GM20000 (cell line): Measurements from ENCODE around the gene FAM149B1.

ENCODE experiments used
- DNase-seq: peaks from one replicate; pipeline ENCODE4 v3.0.0; 2012; ENCODE audit warnings: low spot score
- TF ChIP-seq, protein P1 (sequence below): IDR thresholded peaks from 2 replicates; pipeline ENCODE4 v1.5.1; 2012; ENCODE audit warnings: mild to moderate bottlenecking, control low read depth; ENCODE audit errors: extremely low read depth, missing control alignments

Gene FAM149B1

DNA sequence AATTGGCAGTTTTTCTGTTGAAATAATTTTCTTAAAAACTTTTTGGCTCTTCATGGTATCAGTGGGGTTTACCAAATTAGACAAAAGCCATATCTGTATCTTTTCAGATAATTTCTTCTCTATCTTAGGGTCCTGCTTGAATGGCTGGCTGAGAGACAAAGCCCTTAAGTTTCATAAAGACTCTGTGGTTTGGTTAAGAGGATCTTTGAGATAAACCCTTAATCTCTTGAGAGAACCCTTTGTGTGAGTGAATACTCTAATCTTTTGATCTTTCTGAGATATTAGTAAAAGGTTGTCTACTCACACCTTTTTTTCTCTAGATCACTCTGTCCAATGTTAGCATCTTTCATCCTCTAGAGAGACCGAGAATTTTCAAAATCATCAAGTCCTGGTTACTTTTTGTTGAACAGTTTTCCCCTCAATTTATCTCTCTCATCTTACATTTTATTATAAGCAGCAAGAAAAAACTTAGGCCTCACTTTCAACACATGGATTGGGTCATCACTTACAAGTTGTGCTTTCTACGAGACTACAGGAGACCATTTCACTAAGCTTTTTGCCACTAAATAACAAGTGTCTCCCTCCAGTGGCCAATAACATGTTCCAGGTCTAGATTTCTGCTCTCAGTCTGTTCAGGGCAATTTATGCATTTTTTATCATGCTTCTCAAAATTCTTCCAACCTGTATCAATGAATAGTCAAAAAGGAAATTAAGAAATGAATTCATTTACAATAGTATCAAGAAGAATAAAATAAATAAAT, 50.7 kb downstream of the FAM149B1 start:
- TF ChIP-seq, protein P1, sequence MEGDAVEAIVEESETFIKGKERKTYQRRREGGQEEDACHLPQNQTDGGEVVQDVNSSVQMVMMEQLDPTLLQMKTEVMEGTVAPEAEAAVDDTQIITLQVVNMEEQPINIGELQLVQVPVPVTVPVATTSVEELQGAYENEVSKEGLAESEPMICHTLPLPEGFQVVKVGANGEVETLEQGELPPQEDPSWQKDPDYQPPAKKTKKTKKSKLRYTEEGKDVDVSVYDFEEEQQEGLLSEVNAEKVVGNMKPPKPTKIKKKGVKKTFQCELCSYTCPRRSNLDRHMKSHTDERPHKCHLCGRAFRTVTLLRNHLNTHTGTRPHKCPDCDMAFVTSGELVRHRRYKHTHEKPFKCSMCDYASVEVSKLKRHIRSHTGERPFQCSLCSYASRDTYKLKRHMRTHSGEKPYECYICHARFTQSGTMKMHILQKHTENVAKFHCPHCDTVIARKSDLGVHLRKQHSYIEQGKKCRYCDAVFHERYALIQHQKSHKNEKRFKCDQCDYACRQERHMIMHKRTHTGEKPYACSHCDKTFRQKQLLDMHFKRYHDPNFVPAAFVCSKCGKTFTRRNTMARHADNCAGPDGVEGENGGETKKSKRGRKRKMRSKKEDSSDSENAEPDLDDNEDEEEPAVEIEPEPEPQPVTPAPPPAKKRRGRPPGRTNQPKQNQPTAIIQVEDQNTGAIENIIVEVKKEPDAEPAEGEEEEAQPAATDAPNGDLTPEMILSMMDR = peak; percentile 11
- peak; percentile 13 for DNase-seq

DNA sequence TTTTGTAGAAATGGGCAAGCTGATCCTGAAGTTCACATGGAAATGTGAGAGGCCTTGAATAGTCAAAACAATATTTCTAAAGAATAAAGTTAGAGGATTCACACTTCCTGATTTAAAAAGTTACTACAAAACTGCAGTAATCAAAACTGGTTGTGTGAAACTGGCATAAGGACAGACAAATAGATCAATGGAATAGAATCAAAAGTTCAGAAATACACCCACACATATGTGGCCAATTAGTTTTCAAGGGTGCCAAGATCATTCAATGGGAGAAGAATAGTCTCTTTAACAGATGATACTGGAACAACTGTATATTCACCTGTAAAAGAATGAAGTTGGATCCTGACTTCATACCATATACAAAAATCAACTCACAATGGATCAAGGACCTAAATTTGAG, 51.5 kb downstream of the FAM149B1 start:
- TF ChIP-seq, protein P1 = no peak

DNA sequence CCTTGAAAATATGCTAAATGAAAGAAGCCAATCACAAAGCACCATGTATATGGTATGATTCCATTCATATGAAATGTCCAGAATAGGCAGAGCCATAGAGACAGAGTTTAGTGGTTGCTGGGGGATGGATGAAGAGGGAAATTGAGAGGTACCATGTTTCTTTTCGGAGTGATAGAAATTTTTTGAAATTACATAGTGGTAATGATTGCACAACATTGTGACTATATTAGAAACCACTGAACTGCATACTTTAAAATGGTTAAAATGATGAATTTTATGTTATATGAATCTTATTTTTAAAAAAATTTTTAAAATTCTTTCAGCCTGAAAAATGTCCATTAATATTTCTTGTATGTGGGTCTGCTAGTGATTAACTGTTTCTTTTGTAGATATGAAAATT, 53.1 kb downstream of the FAM149B1 start:
- TF ChIP-seq, protein P1 = no peak
- DNase-seq = no peak

More for the DNA sequence above, 51.5 kb downstream of the FAM149B1 start:
- no peak for DNase-seq

DNA sequence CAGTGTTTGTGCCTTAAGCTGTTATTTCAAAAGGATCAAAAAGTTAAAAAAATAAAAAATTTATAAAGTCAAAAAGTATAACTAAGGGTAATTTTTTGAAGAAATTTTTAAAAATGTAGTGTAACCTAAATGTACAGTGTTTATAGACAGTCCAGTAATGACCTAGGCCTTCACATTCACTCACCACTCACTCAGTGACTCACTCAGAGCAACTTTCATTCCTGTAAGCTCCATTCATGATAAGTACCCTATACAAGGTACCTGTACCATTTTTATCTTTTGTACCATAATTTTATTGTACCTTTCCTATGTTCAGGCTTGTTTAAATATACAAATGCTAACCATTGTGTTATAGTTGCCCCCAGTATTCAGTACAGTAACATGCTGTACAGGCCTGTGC, 57.6 kb downstream of the FAM149B1 start:
- DNase-seq = no peak
- TF ChIP-seq, protein P1 = no peak

DNA sequence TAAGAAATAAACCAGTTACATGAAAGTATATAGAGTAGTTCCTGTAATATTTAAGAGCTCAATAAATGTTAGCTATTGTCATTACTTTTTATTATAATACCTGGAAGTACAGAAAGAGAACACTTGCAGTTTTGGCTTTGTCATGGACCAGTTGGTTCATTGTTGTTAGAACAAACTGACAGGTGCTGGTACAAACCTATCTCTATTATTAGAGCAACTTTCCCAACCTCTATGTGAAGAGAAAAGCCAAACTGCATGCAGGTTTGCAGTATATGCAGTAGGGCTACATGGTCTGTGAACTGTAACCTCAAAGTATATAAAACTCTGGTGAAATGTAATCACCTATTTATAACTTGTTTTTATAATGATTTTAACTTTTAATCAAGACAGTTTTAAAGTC, 58.7 kb downstream of the FAM149B1 start:
- TF ChIP-seq, protein P1 = no peak
- DNase-seq = no peak

DNA sequence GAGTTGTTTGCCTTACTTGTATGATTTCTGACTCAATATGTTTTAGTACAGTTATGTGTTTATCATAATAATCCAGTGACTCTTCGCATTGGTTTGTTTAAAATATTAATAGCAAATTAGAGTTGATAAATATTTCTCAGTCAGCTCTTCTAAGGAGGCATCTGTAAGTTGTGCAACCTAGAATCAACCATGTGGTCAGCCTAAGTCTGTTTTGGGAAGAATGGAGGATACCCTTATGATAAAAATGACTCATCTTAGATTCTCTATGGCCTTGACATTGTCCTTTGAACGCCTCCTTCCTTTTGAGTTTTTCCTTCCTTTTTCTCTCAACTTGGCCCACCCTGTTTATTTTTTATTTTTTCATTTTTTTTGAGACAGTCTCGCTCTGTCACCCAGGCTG, 60.3 kb downstream of the FAM149B1 start:
- TF ChIP-seq, protein P1 = no peak
- DNase-seq = no peak

DNA sequence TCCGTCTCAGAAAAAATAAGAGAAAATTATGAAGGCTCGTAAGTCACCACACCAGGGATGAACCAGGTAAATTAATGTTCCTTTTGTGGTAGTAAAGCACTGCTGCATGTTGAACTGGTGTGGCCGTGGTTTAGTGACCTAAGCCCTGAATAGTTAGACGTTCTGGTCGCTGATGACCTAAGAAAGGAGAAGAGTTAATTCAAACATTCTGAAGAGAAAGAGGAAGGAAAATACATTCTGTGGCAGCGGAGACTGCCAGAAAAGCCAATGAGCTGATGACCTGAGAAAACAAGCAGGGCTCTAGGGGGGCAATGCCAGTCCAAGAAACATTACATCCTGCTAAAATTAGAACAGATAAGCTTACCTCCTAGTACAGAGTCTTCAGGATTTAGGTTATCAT, 61.6 kb downstream of the FAM149B1 start:
- DNase-seq = no peak
- TF ChIP-seq, protein P1 = no peak
